Stimulated activated CD8-positive, alpha-beta memory T cell treated with anti-CD3 and anti-CD28 coated beads, Interleukin-4, amount 100 ng/mL, for 1 hour (primary cell): ENCODE measurements around the gene ABCB11.
"Not testable (repeated sequence)": the region's sequence is repeated elsewhere in the genome, so short reads cannot be mapped to it uniquely, and the experiment has no call there.

Experiments used
- DNase-seq, 2 donors: peaks; one replicate each; pipeline ENCODE4 v3.0.0-alpha.2; 2020; ENCODE audit warnings: low read depth in 2 of 2, low spot score in 1 of 2

Gene ABCB11

DNA sequence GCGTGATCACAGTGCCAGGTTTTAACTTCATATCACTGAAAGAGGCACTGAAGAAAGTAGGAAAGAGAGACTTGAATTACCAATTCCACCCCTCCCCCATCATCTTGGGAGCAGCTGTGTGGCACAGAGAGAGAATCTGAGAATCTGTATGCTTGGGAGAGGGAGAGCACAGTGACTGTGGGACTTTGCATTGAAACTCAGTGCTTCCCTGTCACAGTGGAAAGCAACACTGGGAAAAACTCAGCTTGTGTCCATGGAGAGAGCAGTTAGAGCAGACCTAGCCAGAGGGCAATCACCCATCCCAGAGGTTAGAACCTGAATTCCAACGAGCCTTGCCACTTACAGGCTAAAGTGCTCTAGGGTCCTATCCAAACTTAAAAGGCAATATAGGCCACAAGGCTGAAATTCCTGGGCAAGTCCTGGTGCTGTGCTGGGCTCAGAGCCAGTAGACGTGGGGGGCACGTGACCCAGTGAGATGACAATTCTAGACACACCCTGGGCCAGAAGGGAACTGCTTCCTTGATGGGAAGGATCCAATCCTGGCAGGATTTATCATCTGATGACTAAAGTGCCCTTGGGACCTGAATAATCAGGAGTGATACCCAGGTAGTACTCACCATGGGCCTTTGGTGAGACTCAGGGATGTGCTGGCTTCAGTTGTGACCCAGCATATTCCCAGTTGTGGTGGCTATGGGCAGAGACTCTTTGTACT is 15.5 kb upstream of the ABCB11 start:
- no peak for DNase-seq

DNA sequence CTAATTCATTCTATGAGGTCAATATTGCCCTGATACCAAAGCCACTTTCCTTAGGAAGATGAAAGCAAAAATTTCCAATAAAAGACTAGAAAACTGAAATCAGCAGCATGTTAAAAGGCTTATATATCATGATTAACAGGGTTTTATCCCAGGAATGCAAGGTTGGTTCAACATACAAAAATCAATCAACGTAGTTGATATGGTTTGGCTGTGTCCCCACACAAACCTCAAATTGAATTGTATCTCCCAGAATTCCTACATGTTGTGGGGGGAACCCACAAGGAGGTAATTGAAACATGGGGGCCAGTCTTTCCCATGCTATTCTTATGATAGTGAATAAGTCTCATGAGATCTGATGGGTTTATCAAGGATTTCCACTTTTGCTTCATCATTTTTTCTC is 11.7 kb upstream of the ABCB11 start:
- DNase-seq: no peak

DNA sequence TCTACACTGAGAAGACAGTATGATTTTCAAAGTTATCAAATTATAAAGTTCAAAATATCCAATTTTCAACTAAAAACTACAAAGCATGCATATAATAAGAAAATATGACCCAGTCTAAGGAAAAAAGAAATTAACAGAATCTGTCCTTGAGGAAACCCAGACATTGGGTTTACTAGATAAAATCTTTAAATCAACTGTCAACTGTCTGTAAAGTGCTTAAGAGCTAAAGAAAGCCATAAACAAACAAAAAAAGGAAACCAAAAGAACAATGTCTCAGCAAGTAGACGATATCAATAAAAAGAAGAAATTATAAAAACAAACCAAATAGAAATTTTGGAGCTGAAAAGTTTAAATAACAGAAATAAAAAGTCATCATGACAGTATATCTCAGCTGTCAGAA is 10.5 kb upstream of the ABCB11 start:
- DNase-seq: no peak

GRCh38 chr2:169039702-169040101 is 8.6 kb upstream of the ABCB11 start:
- no peak for DNase-seq

DNA sequence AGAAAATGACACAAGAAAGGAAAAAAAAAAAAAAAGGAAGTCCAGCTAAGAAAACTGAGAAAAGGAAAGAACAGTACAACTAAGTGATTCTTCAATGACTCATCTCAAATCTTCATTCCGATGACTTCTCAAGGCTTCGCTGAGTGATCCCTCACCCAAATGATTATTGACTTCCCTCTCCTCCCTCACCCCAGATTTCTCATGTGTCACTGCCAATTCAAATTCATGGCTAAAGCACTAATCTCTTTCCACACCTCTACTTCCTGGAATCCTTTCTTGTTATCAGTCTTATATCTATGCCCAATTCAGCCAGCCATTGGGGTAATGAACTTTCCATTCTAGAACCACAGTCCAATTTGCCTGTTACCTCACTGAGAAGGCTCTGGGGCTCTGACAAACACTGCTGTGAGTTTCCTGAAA is 7.2 kb upstream of the ABCB11 start:
- DNase-seq: no peak

- DNase-seq: no peak
Observed at GRCh38 chr2:169036736-169037440, 5.8 kb upstream of the ABCB11 start.

- no peak for DNase-seq
Observed at GRCh38 chr2:169035887-169036286, 4.8 kb upstream of the ABCB11 start.

DNA sequence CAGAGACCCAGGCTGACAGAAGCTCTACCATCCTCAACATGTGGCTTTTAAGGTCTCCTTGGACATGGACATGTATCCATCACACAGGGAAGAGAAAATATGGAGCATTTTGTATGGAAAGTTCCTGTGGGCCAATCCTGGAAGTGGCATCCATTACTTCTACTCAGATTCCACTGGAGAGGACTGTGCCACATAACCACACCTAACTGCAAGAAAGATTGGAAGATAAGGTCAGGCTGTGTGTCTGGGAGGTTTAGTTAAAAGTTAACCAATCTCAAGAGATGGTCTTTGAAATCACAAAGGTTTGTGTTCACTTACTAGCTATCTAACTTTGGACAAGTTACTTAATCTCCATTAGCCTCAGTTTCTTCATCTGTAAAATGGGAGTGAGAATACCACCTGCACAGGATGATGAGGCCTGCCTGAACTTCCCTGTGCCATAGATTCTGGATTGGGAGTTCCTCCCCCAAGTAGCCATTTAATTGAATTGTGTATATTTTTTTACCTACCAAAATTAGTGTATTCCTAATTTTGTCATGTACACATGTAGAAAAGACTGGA is 3.9 kb upstream of the ABCB11 start:
- no peak for DNase-seq

GRCh38 chr2:169034256-169034655 is 3.1 kb upstream of the ABCB11 start:
- no peak for DNase-seq

- no peak for DNase-seq
Observed at GRCh38 chr2:169029341-169029740, 1.8 kb downstream of the ABCB11 start.

GRCh38 chr2:169027234-169027633 is 3.9 kb downstream of the ABCB11 start:
- no peak for DNase-seq

- DNase-seq: no peak
Observed at GRCh38 chr2:169026056-169026455, 5.1 kb downstream of the ABCB11 start.

DNA sequence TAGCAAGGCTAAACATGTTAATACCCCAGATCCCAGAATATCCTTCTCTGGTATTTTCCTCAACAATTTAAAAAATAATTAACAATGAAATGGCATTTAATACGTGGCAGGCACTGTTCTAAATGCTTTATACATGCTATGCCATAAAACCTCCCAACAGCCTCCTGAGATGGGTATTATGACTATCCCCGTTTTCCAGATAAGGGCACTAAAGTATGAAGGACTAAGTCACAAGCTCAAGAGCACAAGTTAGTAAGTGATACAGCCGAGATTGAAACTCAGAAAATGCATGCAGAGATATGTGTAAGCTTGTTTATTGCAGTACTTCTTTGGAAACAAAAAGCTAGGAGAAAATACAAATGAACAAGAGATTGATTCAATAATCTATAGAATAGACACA is 8.0 kb downstream of the ABCB11 start:
- no peak for DNase-seq

DNA sequence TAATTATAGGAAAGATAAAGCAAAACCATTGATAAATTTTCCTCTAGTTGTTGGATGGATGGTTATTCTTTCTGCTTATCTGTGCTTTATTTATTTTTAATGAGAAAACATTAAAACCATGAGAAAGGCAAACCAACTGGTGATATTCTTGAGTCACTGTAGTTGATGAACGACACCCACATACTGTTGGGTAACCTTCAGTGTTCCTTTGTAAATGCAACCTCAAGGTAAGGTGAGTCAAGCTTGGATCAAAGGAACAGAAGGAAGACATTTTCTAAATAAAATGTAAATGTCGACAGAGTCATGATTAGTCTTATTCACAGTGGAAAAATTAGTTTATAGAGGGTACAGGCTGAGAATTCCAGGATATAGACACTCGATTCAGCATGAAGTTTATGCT is 12.7 kb downstream of the ABCB11 start:
- no peak for DNase-seq

DNA sequence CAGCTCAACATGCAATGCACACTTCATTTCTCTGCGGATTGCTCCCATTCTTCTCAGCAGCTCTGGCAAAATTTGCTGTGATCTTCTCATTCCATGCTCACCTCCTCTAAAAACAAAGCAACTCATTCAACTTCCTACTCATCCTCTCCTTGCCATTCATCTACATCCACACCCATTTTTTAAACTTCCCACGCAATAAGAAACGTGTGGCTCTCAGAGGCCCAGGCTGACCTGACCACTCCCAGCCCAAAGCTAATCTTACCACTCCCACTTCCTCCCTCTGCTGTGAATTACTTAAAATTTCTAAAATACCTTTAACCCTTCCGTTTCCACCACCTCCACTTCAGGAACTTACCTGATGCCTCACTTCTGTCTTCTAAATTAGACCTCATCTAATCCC is 15.2 kb downstream of the ABCB11 start:
- no peak for DNase-seq

DNA sequence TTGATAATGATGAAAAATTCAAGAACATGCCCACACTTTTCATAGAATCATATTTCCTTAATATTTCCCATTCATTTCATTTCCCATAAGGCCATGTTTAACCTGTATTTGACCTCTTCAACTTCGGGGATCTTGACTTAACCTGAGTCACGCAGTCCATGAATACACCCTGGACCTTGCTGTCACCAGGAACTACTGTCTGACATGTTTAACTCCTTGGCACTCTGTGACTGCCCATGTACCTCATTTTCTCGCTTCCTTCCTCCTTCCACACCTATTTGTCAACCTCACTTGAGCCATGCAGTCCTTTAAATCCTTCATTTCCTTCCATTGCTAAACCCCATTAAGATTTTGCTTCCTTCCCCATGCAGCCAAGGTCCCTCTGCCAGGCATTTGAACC is 16.3 kb downstream of the ABCB11 start:
- no peak for DNase-seq

- no peak for DNase-seq
Observed at GRCh38 chr2:169013628-169014026, 17.5 kb downstream of the ABCB11 start.

GRCh38 chr2:169012812-169013627 is 18.1 kb downstream of the ABCB11 start:
- no peak for DNase-seq

- DNase-seq: not testable (repeated sequence)
Observed at GRCh38 chr2:169012191-169012792, 18.8 kb downstream of the ABCB11 start.

GRCh38 chr2:169011698-169012097 is 19.4 kb downstream of the ABCB11 start:
- DNase-seq: no peak
